Measurements from ENCODE around the gene RTL5. TPM values are rescaled to one million over a fixed set of nuclear protein-coding genes. Genes with fewer than 3 reads are reported as not detected.

Gene RTL5
- total RNA-seq, 2 donors from 2014 or later: 0.33 to 0.75 TPM

DNA sequence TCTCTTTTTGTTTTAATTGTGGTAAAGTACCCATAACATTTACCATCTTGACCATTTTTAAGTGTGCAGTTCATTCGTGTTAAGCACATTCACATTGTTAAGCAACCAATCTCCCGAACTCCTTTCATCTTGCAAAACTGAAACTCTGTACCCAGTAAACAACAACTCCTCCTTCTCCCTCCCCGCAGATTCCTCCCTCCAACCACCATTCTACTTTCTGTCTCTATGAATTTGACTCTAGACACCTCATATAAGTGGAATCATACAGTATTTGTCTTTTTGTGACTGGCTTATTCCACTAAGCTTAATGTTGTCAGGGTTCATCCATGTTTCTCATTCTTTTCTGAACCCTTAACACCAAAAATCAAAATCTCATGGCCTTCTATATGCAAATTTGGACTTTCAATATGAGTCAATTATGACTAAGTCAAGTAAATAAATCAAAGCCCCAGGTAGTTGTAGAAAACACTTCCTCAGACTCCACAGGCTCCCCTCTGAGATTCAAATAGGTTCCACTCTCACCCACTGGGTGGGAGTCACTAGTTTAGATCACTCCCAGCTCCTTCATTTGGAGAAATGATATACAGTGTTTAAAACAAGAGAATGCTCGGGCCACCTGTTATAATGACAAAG lies 9.8 kb upstream of the RTL5 start:
- Mint-ChIP-seq H3K36me3 (no peaks in the 10 kb centered on the region), H3K9me3 (no peaks in the 10 kb centered on the region), H3K4me3 (peak overlapping the region; percentile 69), H3K27me3 (peaks cover 0 to 10% of the 10 kb centered on the region in 2 donors), H3K4me1 (ENCODE audit: low read depth in 2 of 2) (peaks cover 17 to 22% of the 10 kb centered on the region in 2 donors), H3K27ac (peak overlapping the region in 1 of 2 donors; percentile 42)
- ATAC-seq: peak in 1 of 2 donors; percentile 54
- DNase-seq (ENCODE audit: low spot score): no peak

DNA sequence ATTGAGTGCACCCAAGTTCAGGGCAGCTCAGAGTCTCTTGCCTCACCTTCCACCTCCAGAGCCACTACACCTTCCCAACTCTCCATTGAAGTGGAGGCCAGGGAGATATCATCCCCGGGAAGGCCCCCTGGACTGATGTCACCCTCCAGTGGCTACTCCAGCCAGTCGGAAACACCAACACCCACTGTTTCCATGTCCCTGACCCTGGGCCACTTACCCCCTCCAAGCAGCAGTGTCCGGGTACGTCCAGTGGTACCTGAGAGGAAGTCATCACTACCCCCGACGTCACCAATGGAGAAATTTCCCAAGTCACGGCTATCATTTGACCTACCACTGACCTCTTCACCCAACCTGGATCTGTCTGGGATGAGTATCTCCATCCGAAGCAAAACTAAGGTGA lies 7.8 kb upstream of the RTL5 start:
- peaks cover 0 to 13% of the 10 kb centered on the region in 2 donors for H3K27me3 Mint-ChIP-seq

DNA sequence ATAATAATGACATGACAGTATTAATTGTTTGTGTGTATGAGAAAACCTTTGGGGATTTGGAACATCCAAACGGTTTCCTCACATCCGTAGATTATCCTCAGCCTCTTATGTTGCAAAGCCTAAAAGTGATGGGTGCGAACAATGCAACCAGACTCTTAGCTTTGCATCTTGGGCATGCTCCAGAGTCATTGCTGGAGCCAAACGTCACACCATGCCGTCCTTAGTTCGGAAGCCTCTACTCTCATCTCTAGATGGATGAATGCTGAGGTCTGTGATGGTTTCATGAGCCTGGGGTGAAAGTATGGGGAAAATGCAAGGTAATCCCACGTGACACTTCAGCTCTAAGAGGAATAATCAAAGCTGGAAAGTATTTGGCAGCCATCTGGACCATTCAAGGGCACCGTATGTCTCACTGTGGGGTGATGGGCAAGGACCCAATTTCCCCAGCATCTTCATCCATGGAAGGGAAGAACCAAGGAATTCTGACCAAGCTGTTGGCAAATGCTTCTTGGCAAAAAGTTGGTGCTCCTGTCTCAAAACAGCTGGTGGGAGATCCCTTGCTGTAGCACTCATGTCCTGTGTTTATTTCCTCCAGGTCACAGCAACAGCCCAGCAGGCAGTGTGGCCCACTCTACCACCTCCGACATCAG lies 6.3 kb upstream of the RTL5 start:
- Mint-ChIP-seq H3K9me3 (no peaks in the 10 kb centered on the region), H3K4me1 (ENCODE audit: low read depth in 2 of 2) (peaks cover 8 to 17% of the 10 kb centered on the region in 2 donors), H3K4me3 (no peak overlapping the region), H3K36me3 (no peaks in the 10 kb centered on the region), H3K27me3 (peaks cover 0 to 16% of the 10 kb centered on the region in 2 donors), H3K27ac (no peak overlapping the region)
- ATAC-seq (no peak), DNase-seq (ENCODE audit: low spot score) (no peak)

More for the DNA sequence above, 7.8 kb upstream of the RTL5 start:
- peaks cover 15 to 17% of the 10 kb centered on the region in 2 donors for H3K4me1 Mint-ChIP-seq (ENCODE audit: low read depth in 2 of 2)
- H3K36me3 Mint-ChIP-seq: no peaks in the 10 kb centered on the region
- H3K27ac Mint-ChIP-seq: no peak overlapping the region
- H3K9me3 Mint-ChIP-seq: no peaks in the 10 kb centered on the region
- DNase-seq (ENCODE audit: low spot score) (no peak), ATAC-seq (no peak)
- no peak overlapping the region for H3K4me3 Mint-ChIP-seq

DNA sequence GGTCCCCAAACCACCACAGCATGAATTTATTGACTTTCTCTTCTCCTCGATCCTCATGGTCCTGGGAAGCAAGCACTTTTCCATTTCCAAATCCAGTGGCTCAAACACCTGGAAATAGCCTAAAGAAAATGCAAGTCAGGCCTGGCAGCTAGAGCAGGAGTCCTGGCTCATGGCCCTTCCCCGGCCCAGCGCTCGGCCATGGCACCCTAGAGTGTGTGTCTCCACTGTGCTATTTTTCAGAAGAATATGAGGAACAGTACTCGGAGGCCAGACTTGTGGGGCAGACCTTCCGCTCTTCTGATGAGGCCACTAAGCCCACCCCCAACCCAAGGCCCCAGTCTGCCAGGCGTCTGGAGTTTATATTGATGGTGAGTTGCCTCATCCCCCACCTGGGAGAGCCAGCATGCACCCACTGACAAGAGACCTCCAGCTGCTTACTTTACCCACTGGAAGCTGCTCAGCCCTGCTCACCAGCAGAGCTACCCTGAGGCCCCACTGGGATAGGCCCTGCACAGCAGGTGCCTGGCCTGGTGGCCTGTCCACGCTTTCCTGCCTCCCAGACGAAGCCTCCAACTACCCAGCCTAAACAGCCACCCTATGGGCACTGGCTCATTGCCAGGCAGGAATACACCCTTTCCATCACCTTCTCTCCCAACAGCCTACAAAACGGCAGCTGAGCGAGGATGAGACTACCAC lies 2.3 kb upstream of the RTL5 start:
- Mint-ChIP-seq H3K36me3 (no peaks in the 10 kb centered on the region), H3K9me3 (no peaks in the 10 kb centered on the region), H3K27ac (no peak overlapping the region), H3K27me3 (peaks cover 0 to 20% of the 10 kb centered on the region in 2 donors), H3K4me3 (no peak overlapping the region), H3K4me1 (ENCODE audit: low read depth in 2 of 2) (peaks cover 6 to 10% of the 10 kb centered on the region in 2 donors)
- no peak for ATAC-seq
- no peak for DNase-seq (ENCODE audit: low spot score)

DNA sequence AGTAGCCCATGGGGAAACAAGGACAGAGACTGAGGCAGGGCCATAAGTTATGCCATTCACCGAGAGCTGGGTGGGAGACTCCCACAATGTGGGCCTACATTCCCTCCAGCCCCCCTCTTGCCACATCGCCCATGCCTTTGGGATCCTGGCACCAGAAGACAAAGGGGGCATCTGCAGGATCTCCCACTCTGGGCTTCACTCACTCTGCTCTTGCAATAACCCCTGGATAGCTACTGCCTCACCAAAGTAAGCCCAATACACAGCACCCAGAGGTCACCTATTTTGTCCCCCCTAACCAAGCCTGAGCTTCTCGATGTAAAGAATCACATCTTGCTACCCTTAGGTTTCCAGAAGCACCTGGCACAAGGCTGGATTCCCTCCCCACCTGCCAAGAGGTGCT lies 741 bp upstream of the RTL5 start:
- peaks cover 0 to 23% of the 10 kb centered on the region in 2 donors for H3K27me3 Mint-ChIP-seq
- H3K36me3 Mint-ChIP-seq: no peaks in the 10 kb centered on the region
- DNase-seq (ENCODE audit: low spot score) (no peak), ATAC-seq (no peak)
- H3K4me1 Mint-ChIP-seq (ENCODE audit: low read depth in 2 of 2): peaks cover 6 to 10% of the 10 kb centered on the region in 2 donors
- H3K27ac Mint-ChIP-seq: no peak overlapping the region
- no peaks in the 10 kb centered on the region for H3K9me3 Mint-ChIP-seq
- H3K4me3 Mint-ChIP-seq: peak overlapping the region; percentile 83

DNA sequence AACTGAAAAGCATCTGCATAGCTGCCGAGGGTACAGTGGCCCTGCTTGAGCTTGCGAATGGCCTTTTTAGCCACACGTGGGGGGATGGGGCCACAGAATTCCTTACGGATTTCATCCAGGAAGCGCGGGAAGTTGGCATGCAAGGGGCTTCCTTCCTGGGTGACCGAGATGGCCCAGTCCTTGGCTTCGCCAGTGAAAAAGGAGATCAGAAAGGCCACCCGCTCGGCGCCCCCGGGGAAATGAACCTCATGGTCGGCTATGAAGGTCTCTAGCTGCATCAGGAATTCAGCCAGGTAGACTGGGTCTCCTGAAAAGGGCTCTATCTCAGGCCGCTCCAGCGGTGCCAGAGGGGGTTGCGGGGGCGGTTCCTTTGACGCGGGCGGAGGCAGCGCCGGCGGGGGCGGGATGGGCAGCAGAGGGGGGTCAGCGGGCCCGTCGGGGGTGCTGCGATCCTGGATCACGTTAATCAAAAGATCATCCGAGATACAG lies 909 bp downstream of the RTL5 start:
- Mint-ChIP-seq H3K9me3 (no peaks in the 10 kb centered on the region), H3K27ac (no peak overlapping the region), H3K4me3 (no peak overlapping the region), H3K36me3 (no peaks in the 10 kb centered on the region), H3K4me1 (ENCODE audit: low read depth in 2 of 2) (peaks cover 11 to 15% of the 10 kb centered on the region in 2 donors), H3K27me3 (peaks cover 0 to 23% of the 10 kb centered on the region in 2 donors)
- DNase-seq (ENCODE audit: low spot score) (no peak), ATAC-seq (no peak)

DNA sequence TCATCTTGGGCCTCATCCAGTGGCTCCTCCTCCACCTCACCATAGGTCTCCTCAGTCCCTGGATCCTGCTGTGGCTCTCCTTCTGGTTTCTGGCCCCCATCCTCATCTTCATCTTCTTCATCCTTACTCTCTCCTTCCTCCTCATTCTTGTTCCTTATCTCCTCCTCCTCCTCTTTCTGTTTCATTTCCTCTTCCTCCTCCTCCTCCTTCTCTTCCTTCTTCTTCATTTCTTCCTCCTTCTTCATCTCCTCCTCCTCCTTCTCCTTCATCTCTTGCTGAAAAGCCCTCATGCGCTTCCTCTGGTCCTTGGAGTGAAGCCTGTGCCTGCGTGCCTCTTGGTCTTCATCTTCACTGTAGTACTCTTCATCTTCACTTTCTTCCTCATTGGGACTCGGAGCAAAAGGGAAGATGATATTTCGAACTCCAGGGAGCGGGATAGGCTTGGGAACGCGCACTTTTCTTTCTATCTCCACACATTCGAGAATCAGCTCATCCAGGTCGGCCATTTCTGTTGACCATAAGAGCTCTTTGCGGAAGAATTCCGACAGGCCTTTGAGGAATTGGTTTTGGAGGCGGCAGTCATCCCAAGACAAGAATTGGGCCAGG lies 1.5 kb downstream of the RTL5 start:
- H3K36me3 Mint-ChIP-seq: no peaks in the 10 kb centered on the region
- H3K27ac Mint-ChIP-seq: no peak overlapping the region
- no peak for DNase-seq (ENCODE audit: low spot score)
- H3K27me3 Mint-ChIP-seq: peaks cover 0 to 23% of the 10 kb centered on the region in 2 donors
- ATAC-seq: no peak
- no peak overlapping the region for H3K4me3 Mint-ChIP-seq
- no peaks in the 10 kb centered on the region for H3K9me3 Mint-ChIP-seq
- peaks cover 15 to 19% of the 10 kb centered on the region in 2 donors for H3K4me1 Mint-ChIP-seq (ENCODE audit: low read depth in 2 of 2)

DNA sequence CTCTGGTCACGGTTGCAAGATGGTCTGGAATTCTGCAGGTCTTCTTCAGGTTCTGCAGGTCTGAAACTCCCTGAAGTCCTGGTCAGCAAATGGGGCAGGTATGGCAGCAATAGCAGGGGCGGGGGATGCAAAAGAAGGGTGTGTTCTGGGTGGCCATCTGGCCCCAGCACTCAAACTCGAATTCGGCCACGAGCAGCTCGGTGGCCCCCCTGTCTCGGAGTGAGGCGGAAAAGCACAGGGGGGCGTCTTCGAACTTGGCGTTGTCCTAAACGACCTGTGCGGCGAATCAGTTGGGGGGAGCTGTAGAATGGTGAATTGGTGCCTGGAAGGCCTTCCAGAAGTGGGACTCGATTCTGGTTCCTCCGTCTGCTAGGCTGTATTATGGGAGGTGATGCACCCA lies 2.1 kb downstream of the RTL5 start:
- peaks cover 0 to 26% of the 10 kb centered on the region in 2 donors for H3K27me3 Mint-ChIP-seq
- DNase-seq (ENCODE audit: low spot score) (no peak), ATAC-seq (no peak)
- no peak overlapping the region for H3K27ac Mint-ChIP-seq
- H3K4me3 Mint-ChIP-seq: no peak overlapping the region
- no peaks in the 10 kb centered on the region for H3K9me3 Mint-ChIP-seq
- H3K36me3 Mint-ChIP-seq: no peaks in the 10 kb centered on the region
- peaks cover 21 to 25% of the 10 kb centered on the region in 2 donors for H3K4me1 Mint-ChIP-seq (ENCODE audit: low read depth in 2 of 2)

DNA sequence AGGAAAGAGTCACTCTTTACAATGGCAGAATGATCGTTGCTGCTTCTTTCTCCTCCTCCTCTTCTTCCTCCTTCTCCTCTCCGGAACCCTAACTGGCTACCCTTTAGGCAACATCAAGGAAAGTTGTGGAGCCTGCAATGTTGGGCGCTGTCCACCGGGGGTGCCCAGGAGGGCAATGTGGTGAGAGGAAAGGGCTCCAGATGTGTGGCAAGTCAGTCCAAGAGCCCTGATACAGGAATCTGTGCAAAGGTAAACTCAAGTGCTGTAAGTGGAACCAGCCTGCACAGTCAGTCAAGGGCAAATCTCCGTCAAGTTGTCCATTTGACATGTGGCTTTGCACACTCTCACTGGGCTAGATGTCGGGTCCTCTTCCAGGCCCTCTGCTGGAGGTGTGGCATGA lies 2.8 kb downstream of the RTL5 start:
- H3K9me3 Mint-ChIP-seq: no peaks in the 10 kb centered on the region
- H3K36me3 Mint-ChIP-seq: no peaks in the 10 kb centered on the region
- H3K27ac Mint-ChIP-seq: no peak overlapping the region
- peaks cover 29 to 32% of the 10 kb centered on the region in 2 donors for H3K4me1 Mint-ChIP-seq (ENCODE audit: low read depth in 2 of 2)
- H3K4me3 Mint-ChIP-seq: peak overlapping the region; percentile 36
- ATAC-seq (no peak), DNase-seq (ENCODE audit: low spot score) (no peak)
- peaks cover 0 to 30% of the 10 kb centered on the region in 2 donors for H3K27me3 Mint-ChIP-seq

DNA sequence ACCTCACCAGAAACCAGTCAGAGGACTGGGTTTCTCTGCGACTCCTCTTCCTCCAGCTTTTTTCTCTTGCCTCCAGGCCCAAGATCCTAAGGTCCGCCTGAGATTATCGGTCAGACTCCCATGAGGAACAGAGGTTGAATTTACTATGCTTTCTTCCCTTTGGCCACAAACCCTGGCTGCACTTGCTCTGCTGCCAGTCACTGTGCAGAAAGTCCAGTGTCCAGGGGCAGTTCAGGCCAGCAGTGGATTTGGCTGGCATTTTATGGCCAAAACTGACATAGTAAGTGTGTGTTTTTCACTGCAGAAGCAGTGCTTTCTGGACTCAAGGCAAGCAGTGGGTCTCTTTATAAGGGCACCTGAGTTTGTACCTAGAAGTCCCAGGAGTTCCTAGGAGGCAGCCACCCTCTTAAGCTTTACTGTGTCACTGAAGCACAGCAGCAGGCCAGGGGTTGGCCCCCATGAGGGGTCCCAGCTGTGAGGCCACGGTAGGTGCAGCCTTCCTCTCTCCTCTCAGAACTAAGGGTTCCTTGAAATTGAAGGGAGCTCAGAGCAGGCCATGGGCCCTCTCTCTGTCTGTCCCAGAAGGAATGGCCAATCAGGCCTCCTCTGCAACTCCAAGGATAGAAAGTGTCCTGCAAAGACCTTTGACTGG lies 3.4 kb downstream of the RTL5 start:
- Mint-ChIP-seq H3K9me3 (no peaks in the 10 kb centered on the region), H3K4me3 (no peak overlapping the region), H3K36me3 (no peaks in the 10 kb centered on the region), H3K27ac (no peak overlapping the region), H3K4me1 (ENCODE audit: low read depth in 2 of 2) (peaks cover 32 to 34% of the 10 kb centered on the region in 2 donors), H3K27me3 (peaks cover 0 to 28% of the 10 kb centered on the region in 2 donors)
- DNase-seq (ENCODE audit: low spot score) (no peak), ATAC-seq (no peak)

DNA sequence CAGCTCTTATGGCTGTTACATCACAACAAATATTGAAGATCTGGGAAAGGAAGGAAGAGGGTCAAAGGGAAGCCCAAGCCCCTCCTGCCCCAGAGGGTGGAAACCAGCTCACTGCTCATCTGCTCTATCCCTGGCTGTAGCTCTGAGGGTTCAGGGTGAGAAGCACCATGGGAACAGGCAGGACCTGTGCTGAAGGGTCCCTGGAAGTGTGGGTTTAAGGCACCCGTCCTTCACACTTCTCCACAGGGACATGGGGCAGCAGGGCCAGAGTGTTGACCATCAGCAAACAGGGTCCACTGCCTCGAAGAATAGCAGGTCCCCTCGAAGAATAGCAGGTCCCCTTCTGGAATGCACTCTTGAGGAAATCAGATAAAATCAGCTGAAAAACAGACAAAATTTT lies 4.4 kb downstream of the RTL5 start:
- H3K27me3 Mint-ChIP-seq: peaks cover 0 to 29% of the 10 kb centered on the region in 2 donors
- H3K36me3 Mint-ChIP-seq: no peaks in the 10 kb centered on the region

DNA sequence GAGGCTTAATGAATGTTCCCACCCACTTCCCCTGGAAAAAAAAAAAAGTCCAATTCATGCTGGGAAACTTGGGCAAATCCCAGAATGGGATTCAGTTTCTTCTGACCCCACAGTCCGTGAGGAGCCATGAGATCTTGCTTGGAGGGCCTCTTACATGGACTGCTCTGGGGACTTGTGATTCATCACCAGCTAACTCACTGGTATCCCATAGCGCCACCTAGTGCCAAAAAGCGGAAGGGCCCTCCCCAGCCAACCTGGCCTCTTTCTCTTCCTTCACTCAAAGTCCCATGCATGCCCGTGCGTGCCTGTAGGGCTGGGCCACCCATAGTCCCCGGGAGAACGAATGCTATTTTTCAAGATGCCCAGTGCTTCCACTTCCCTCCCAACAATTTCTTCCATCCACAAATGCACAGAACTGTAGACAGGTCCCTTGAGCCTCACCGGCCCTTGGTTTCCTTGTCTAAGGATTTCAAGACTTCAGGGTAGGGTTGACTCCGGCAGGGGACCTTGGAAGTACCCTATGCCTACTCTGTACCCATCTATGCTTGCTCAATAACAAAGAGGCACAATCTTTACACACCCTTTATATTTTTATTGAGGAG lies 5.1 kb downstream of the RTL5 start:
- peaks cover 0 to 29% of the 10 kb centered on the region in 2 donors for H3K27me3 Mint-ChIP-seq

More for the DNA sequence above, 4.4 kb downstream of the RTL5 start:
- ATAC-seq (no peak), DNase-seq (ENCODE audit: low spot score) (no peak)
- Mint-ChIP-seq H3K4me1 (ENCODE audit: low read depth in 2 of 2) (peaks cover 36 to 41% of the 10 kb centered on the region in 2 donors), H3K9me3 (no peaks in the 10 kb centered on the region), H3K27ac (no peak overlapping the region), H3K4me3 (no peak overlapping the region)

DNA sequence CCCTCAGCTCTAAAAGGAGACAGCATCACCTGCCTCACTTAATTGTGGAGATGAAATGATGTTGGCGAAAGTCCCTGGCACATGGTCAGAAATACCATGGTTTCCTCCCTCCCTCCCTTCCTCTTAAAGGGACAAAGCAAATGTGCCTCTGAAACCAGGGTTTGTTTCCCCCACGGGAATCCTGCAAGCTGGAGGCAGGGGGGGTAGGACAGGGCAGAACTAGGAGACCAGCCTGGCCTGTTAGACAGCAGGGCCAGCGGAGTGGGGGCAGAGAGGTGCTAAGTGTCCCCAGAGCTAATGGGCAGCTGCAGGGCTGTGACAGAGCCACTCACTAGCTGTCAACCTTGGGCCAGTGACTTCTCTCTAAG lies 5.7 kb downstream of the RTL5 start:
- peaks cover 42 to 48% of the 10 kb centered on the region in 2 donors for H3K4me1 Mint-ChIP-seq (ENCODE audit: low read depth in 2 of 2)
- no peak overlapping the region for H3K27ac Mint-ChIP-seq
- no peaks in the 10 kb centered on the region for H3K36me3 Mint-ChIP-seq
- no peaks in the 10 kb centered on the region for H3K9me3 Mint-ChIP-seq
- DNase-seq (ENCODE audit: low spot score) (no peak), ATAC-seq (no peak)
- H3K27me3 Mint-ChIP-seq: peaks cover 0 to 29% of the 10 kb centered on the region in 2 donors
- H3K4me3 Mint-ChIP-seq: no peak overlapping the region

More for the DNA sequence above, 5.1 kb downstream of the RTL5 start:
- no peak overlapping the region for H3K27ac Mint-ChIP-seq
- H3K36me3 Mint-ChIP-seq: no peaks in the 10 kb centered on the region
- H3K4me1 Mint-ChIP-seq (ENCODE audit: low read depth in 2 of 2): peaks cover 38 to 42% of the 10 kb centered on the region in 2 donors
- DNase-seq (ENCODE audit: low spot score) (peak; percentile 84), ATAC-seq (peak; percentile 82 to 83)
- H3K9me3 Mint-ChIP-seq: no peaks in the 10 kb centered on the region
- no peak overlapping the region for H3K4me3 Mint-ChIP-seq

Measured in natural killer cell treated with Interleukin-12 subunit alpha and Interleukin-12 subunit beta and Interleukin-15 and Interleukin-18, amount 100 ng/mL, for 72 hours (primary cell).